ENCODE measurements around the gene CENPU. TPM values are rescaled to one million over a fixed set of nuclear protein-coding genes. Genes with fewer than 3 reads are reported as not detected.
A peak's percentile ranks its signal among the peaks of the same experiment; 100 is the strongest.

Gene CENPU
- total and polyA plus RNA-seq, 2 of the 13 experiments (the other 11 are each of a cell fraction or from before 2014, with no cell fraction given), result 11.7 to 35.8 TPM

DNA sequence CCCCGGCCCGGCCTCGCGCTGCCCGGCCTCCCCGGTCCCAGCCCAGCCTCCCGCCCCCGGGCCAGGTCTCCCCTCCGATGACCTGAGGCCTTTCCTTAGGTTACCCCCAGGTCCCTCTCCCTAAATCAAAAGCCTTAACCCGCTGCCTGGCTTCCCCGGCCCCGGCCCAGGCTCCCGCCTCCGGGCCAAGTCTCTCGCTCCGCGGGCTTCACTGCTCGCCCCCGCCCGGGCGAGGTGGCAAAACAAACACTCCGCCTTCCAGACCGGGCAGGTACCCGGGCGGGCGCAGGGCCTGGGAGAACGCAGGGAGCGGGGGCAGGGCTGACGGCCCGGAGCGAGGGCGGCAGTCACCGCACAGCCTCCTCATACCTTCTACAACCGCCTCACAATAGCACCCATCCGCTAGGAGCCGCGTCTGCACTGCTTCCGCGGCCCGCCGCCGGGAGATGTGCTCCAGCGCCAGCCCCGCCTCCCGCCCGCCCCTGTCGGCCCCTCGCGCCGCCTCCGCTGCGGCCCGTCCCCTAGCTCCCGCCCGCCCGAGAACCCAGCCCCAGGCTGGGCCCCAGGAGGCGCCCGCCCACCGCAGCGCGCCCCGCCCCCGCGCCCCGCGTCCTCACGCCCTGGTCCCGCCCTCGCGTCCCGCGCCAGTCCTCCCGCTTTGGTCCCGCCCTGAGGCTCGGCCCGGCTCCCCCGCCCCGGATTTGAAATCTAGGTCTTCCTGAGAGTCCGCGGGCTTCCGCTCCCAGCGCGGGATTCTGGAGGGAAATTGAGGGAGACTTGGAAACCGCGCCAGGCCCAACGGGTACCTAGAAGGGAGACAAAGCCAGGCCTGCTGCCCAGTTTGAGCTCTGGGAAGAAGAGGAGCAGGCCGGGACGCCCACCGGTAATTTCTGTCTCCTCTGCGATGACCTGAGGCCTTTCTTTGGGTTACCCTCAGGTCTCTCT lies 84.6 kb downstream of the CENPU start, which contains the start of the genes CASP3 and PRIMPOL (continued):
- TF ChIP-seq, protein P1, sequence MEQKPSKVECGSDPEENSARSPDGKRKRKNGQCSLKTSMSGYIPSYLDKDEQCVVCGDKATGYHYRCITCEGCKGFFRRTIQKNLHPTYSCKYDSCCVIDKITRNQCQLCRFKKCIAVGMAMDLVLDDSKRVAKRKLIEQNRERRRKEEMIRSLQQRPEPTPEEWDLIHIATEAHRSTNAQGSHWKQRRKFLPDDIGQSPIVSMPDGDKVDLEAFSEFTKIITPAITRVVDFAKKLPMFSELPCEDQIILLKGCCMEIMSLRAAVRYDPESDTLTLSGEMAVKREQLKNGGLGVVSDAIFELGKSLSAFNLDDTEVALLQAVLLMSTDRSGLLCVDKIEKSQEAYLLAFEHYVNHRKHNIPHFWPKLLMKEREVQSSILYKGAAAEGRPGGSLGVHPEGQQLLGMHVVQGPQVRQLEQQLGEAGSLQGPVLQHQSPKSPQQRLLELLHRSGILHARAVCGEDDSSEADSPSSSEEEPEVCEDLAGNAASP (CRISPR knock-in tag; IDR thresholded peaks at IDR 0.05; ENCODE audit: borderline replicate concordance), result peak; percentile 56; the same call in 1 of the 2 replicates
- TF ChIP-seq NFE2L1 (CRISPR knock-in tag; IDR thresholded peaks at IDR 0.05; ENCODE audit: borderline replicate concordance) (no peak), XRCC5 (optimal IDR thresholded peaks at IDR 0.05; ENCODE audit: low read length) (peak; percentile 10), TEAD3 (CRISPR knock-in tag; optimal IDR thresholded peaks at IDR 0.05; ENCODE audit: borderline replicate concordance) (peak; percentile 52), TBX3 (IDR thresholded peaks at IDR 0.05; ENCODE audit: borderline replicate concordance) (peak; percentile 33; the same call in 1 of the 2 replicates), REL (CRISPR knock-in tag; conservative IDR thresholded peaks at IDR 0.05) (no peak; the same call in 1 of the 2 replicates), PHF8 (CRISPR knock-in tag; IDR thresholded peaks at IDR 0.05) (peak; percentile 84), ZNF567 (CRISPR knock-in tag; IDR thresholded peaks at IDR 0.05; ENCODE audit: borderline replicate concordance) (no peak), NR2F2 (IDR thresholded peaks at IDR 0.05; ENCODE audit: borderline replicate concordance, low read depth) (peak; percentile 13; the same call in 1 of the 2 replicates), IKZF4 (CRISPR knock-in tag; IDR thresholded peaks at IDR 0.05; ENCODE audit: borderline replicate concordance, low read depth, not compliant biosample characterization) (no peak), FOXO1 (CRISPR knock-in tag; IDR thresholded peaks at IDR 0.05) (peak; percentile 62; the same call in 1 of the 2 replicates)
- TF ChIP-seq, protein P2, sequence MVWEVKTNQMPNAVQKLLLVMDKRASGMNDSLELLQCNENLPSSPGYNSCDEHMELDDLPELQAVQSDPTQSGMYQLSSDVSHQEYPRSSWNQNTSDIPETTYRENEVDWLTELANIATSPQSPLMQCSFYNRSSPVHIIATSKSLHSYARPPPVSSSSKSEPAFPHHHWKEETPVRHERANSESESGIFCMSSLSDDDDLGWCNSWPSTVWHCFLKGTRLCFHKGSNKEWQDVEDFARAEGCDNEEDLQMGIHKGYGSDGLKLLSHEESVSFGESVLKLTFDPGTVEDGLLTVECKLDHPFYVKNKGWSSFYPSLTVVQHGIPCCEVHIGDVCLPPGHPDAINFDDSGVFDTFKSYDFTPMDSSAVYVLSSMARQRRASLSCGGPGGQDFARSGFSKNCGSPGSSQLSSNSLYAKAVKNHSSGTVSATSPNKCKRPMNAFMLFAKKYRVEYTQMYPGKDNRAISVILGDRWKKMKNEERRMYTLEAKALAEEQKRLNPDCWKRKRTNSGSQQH (CRISPR knock-in tag; IDR thresholded peaks at IDR 0.05; ENCODE audit: low read depth), result 0 out of 2 replicates have a peak, but pooled peaks have one; percentile 52
- TF ChIP-seq, protein P3, sequence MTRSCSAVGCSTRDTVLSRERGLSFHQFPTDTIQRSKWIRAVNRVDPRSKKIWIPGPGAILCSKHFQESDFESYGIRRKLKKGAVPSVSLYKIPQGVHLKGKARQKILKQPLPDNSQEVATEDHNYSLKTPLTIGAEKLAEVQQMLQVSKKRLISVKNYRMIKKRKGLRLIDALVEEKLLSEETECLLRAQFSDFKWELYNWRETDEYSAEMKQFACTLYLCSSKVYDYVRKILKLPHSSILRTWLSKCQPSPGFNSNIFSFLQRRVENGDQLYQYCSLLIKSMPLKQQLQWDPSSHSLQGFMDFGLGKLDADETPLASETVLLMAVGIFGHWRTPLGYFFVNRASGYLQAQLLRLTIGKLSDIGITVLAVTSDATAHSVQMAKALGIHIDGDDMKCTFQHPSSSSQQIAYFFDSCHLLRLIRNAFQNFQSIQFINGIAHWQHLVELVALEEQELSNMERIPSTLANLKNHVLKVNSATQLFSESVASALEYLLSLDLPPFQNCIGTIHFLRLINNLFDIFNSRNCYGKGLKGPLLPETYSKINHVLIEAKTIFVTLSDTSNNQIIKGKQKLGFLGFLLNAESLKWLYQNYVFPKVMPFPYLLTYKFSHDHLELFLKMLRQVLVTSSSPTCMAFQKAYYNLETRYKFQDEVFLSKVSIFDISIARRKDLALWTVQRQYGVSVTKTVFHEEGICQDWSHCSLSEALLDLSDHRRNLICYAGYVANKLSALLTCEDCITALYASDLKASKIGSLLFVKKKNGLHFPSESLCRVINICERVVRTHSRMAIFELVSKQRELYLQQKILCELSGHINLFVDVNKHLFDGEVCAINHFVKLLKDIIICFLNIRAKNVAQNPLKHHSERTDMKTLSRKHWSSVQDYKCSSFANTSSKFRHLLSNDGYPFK (CRISPR knock-in tag; IDR thresholded peaks at IDR 0.05; ENCODE audit: borderline replicate concordance), result peak; percentile 49; the same call in 1 of the 2 replicates
- TF ChIP-seq, protein P4, sequence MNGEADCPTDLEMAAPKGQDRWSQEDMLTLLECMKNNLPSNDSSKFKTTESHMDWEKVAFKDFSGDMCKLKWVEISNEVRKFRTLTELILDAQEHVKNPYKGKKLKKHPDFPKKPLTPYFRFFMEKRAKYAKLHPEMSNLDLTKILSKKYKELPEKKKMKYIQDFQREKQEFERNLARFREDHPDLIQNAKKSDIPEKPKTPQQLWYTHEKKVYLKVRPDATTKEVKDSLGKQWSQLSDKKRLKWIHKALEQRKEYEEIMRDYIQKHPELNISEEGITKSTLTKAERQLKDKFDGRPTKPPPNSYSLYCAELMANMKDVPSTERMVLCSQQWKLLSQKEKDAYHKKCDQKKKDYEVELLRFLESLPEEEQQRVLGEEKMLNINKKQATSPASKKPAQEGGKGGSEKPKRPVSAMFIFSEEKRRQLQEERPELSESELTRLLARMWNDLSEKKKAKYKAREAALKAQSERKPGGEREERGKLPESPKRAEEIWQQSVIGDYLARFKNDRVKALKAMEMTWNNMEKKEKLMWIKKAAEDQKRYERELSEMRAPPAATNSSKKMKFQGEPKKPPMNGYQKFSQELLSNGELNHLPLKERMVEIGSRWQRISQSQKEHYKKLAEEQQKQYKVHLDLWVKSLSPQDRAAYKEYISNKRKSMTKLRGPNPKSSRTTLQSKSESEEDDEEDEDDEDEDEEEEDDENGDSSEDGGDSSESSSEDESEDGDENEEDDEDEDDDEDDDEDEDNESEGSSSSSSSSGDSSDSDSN (CRISPR knock-in tag; IDR thresholded peaks at IDR 0.05), result peak; percentile 94
- TF ChIP-seq, protein P5, sequence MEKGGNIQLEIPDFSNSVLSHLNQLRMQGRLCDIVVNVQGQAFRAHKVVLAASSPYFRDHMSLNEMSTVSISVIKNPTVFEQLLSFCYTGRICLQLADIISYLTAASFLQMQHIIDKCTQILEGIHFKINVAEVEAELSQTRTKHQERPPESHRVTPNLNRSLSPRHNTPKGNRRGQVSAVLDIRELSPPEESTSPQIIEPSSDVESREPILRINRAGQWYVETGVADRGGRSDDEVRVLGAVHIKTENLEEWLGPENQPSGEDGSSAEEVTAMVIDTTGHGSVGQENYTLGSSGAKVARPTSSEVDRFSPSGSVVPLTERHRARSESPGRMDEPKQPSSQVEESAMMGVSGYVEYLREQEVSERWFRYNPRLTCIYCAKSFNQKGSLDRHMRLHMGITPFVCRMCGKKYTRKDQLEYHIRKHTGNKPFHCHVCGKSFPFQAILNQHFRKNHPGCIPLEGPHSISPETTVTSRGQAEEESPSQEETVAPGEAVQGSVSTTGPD (CRISPR knock-in tag; IDR thresholded peaks at IDR 0.05), result no peak
- TF ChIP-seq, protein P6, sequence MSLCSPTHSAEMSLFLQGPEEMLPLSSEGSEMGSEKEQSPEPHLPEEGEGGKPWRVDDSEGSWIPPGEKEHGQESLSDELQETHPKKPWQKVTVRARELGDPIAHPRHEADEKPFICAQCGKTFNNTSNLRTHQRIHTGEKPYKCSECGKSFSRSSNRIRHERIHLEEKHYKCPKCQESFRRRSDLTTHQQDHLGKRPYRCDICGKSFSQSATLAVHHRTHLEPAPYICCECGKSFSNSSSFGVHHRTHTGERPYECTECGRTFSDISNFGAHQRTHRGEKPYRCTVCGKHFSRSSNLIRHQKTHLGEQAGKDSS (CRISPR knock-in tag; IDR thresholded peaks at IDR 0.05; ENCODE audit: borderline replicate concordance, low read depth), result peak; percentile 32; the same call in 1 of the 2 replicates
